ENCODE data around the gene GIMAP5.

DNA sequence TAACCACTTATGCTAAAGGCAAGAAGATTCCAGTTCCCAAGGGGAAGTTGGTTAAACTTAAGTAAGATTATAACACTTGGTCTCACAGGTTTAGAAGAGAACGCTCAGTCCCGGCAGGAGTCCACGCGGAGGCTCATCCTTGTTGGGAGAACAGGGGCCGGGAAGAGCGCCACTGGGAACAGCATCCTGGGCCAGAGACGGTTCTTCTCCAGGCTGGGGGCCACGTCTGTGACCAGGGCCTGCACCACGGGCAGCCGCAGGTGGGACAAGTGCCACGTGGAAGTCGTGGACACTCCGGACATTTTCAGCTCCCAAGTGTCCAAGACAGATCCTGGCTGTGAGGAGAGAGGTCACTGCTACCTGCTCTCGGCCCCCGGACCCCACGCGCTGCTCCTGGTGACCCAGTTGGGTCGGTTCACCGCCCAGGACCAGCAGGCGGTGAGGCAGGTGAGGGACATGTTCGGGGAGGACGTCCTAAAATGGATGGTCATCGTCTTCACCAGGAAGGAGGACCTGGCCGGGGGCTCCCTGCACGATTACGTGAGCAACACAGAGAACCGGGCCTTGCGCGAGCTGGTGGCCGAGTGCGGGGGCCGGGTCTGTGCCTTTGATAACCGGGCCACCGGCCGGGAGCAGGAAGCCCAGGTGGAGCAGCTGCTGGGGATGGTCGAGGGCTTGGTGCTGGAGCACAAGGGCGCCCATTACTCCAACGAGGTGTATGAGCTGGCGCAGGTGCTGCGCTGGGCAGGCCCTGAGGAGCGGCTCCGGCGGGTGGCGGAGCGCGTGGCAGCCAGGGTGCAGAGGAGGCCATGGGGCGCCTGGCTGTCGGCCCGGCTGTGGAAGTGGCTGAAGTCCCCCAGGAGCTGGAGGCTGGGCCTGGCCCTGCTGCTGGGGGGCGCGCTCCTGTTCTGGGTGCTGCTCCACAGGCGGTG lies 17.0 kb upstream of the GIMAP5 start:
- TF ChIP-seq CTCF (IDR thresholded peaks at IDR 0.05) (no peak), ZFX (IDR thresholded peaks at IDR 0.05; ENCODE audit: borderline replicate concordance) (no peak)

Data from 22Rv1 (cell line).